ENCODE data around the gene TREML1. TPM values are rescaled to one million over a fixed set of nuclear protein-coding genes. Genes with fewer than 3 reads are reported as not detected.

Gene TREML1
- total and polyA plus RNA-seq, 11 donors = 0.07 to 0.29 TPM; not detected in 9

- 85 to 100% (median 96%) methylated on average over 1 of the region's 1 CpG for WGBS, 4 donors
- no peak overlapping the region for H3K27ac ChIP-seq
- no peak overlapping the region for H3K4me3 ChIP-seq
- DNase-seq (no peak), ATAC-seq (no peak)
- no peaks in the 10 kb centered on the region for H3K9me3 ChIP-seq
- no peaks in the 10 kb centered on the region for H3K27me3 ChIP-seq
- H3K4me1 ChIP-seq = no peaks in the 10 kb centered on the region
- H3K36me3 ChIP-seq = peaks cover 0 to 7% (median 0%) of the 10 kb centered on the region in 9 donors
- intact Hi-C loops (cut with DNase I) = no loop called here
- no peak for TF ChIP-seq POLR2A (IDR thresholded peaks at IDR 0.05)
- no peak for TF ChIP-seq CTCF (IDR thresholded peaks at IDR 0.05)
Observed at GRCh38 chr6:41150671-41151070, 3.5 kb downstream of the TREML1 start.

GRCh38 chr6:41147917-41148316, 6.2 kb downstream of the TREML1 start:
- intact Hi-C loops (cut with DNase I) = no loop called here
- Histone ChIP-seq H3K4me3 (no peak overlapping the region), H3K27ac (no peak overlapping the region), H3K36me3 (peaks cover 0 to 7% (median 0%) of the 10 kb centered on the region in 9 donors), H3K4me1 (no peaks in the 10 kb centered on the region), H3K9me3 (no peaks in the 10 kb centered on the region), H3K27me3 (no peaks in the 10 kb centered on the region)
- ATAC-seq = no peak
- DNase-seq = no peak
- WGBS, 4 donors = 93 to 100% (median 99%) methylated on average over 1 of the region's 1 CpG
- TF ChIP-seq POLR2A (IDR thresholded peaks at IDR 0.05) = no peak
- no peak for TF ChIP-seq CTCF (IDR thresholded peaks at IDR 0.05)

- H3K27ac ChIP-seq = no peak overlapping the region
- H3K36me3 ChIP-seq = peaks cover 0 to 62% (median 25%) of the 10 kb centered on the region in 9 donors
- intact Hi-C loops (cut with DNase I) = no loop called here
- H3K4me3 ChIP-seq = no peak overlapping the region
- no peak for DNase-seq
- H3K9me3 ChIP-seq = no peaks in the 10 kb centered on the region
- no peaks in the 10 kb centered on the region for H3K27me3 ChIP-seq
- ATAC-seq = no peak
- no peaks in the 10 kb centered on the region for H3K4me1 ChIP-seq
- TF ChIP-seq POLR2A (IDR thresholded peaks at IDR 0.05) (no peak), CTCF (IDR thresholded peaks at IDR 0.05) (no peak)
Observed at GRCh38 chr6:41136911-41137310, 17.2 kb downstream of the TREML1 start.

GRCh38 chr6:41135062-41135832, 18.9 kb downstream of the TREML1 start:
- no peak overlapping the region for H3K27ac ChIP-seq
- no peaks in the 10 kb centered on the region for H3K4me1 ChIP-seq
- TF ChIP-seq POLR2A (IDR thresholded peaks at IDR 0.05) (no peak), CTCF (IDR thresholded peaks at IDR 0.05) (no peak)
- 90 to 98% (median 93%) methylated on average over 3 of the region's 3 CpGs for WGBS, 4 donors
- ATAC-seq (no peak), DNase-seq (no peak)
- no peak overlapping the region for H3K4me3 ChIP-seq
- H3K36me3 ChIP-seq = peaks cover 0 to 48% (median 28%) of the 10 kb centered on the region in 9 donors
- intact Hi-C loops (cut with DNase I) = no loop called here
- H3K27me3 ChIP-seq = no peaks in the 10 kb centered on the region
- H3K9me3 ChIP-seq = no peaks in the 10 kb centered on the region
